ENCODE measurements around the gene FBH1. TPM values are rescaled to one million over a fixed set of nuclear protein-coding genes. Genes with fewer than 3 reads are reported as not detected.

FBH1 gene
- total RNA-seq, 2 experiments from 2014 or later: 33.9 to 34.2 TPM

- CTCF ChIA-PET: no interaction called here
- Histone ChIP-seq H3K9me3 (ENCODE audit: control insufficient read depth in 1 of 2, insufficient read depth in 1 of 2, low read length in 2 of 2) (no peaks in the 10 kb centered on the region), H3K4me3 (ENCODE audit: low read length) (no peak overlapping the region), H3K27ac (ENCODE audit: low read depth in 1 of 2, low read length in 2 of 2) (no peak overlapping the region), H3K27me3 (ENCODE audit: control insufficient read depth in 1 of 2, insufficient read depth in 2 of 2, low read length in 2 of 2) (no peaks in the 10 kb centered on the region), H3K36me3 (ENCODE audit: insufficient read depth, low read length) (peaks cover 38% of the 10 kb centered on the region), H3K4me1 (ENCODE audit: insufficient read depth, low read length) (no peaks in the 10 kb centered on the region)
- H3K9me3 Mint-ChIP-seq: no peaks in the 10 kb centered on the region
- POLR2A ChIA-PET: no interaction called here
- H3K27me3 Mint-ChIP-seq: no peaks in the 10 kb centered on the region
- intact Hi-C loops (cut with DNase I, micrococcal nuclease): no loop called here
- H3K4me3 Mint-ChIP-seq: no peak overlapping the region
- no peak overlapping the region for H3K27ac Mint-ChIP-seq
- TF ChIP-seq CTCF (IDR thresholded peaks at IDR 0.05): no peak
- no peak for DNase-seq
- ATAC-seq (ENCODE audit: poor library complexity): no peak
- peaks cover 5% of the 10 kb centered on the region for H3K36me3 Mint-ChIP-seq (ENCODE audit: low read depth)
- H3K4me1 Mint-ChIP-seq (ENCODE audit: low read depth): no peaks in the 10 kb centered on the region
Observed at GRCh38 chr10:5958675-5959074, 68.6 kb downstream of the FBH1 start.

GRCh38 chr10:5959142-5959541 lies 69.1 kb downstream of the FBH1 start:
- peaks cover 40% of the 10 kb centered on the region for H3K36me3 ChIP-seq (ENCODE audit: insufficient read depth, low read length)
- intact Hi-C loops (cut with DNase I, micrococcal nuclease): no loop called here
- CTCF ChIA-PET: no interaction called here

GRCh38 chr10:5959581-5960069 lies 69.6 kb downstream of the FBH1 start:
- no peaks in the 10 kb centered on the region for H3K4me1 ChIP-seq (ENCODE audit: insufficient read depth, low read length)
- no peak overlapping the region for H3K27ac ChIP-seq (ENCODE audit: low read depth in 1 of 2, low read length in 2 of 2)
- intact Hi-C loops (cut with DNase I, micrococcal nuclease): no loop called here
- peaks cover 42% of the 10 kb centered on the region for H3K36me3 ChIP-seq (ENCODE audit: insufficient read depth, low read length)
- no peaks in the 10 kb centered on the region for H3K27me3 ChIP-seq (ENCODE audit: control insufficient read depth in 1 of 2, insufficient read depth in 2 of 2, low read length in 2 of 2)
- H3K4me1 Mint-ChIP-seq (ENCODE audit: low read depth): no peaks in the 10 kb centered on the region
- H3K9me3 ChIP-seq (ENCODE audit: control insufficient read depth in 1 of 2, insufficient read depth in 1 of 2, low read length in 2 of 2): no peaks in the 10 kb centered on the region
- ATAC-seq (ENCODE audit: poor library complexity): no peak
- no peak for TF ChIP-seq CTCF (IDR thresholded peaks at IDR 0.05)
- peaks cover 5% of the 10 kb centered on the region for H3K36me3 Mint-ChIP-seq (ENCODE audit: low read depth)
- H3K4me3 Mint-ChIP-seq: no peak overlapping the region
- no peaks in the 10 kb centered on the region for H3K27me3 Mint-ChIP-seq
- no peak overlapping the region for H3K4me3 ChIP-seq (ENCODE audit: low read length)
- no peak for DNase-seq
- ChIA-PET POLR2A (no interaction called here), CTCF (no interaction called here)
- no peaks in the 10 kb centered on the region for H3K9me3 Mint-ChIP-seq
- no peak overlapping the region for H3K27ac Mint-ChIP-seq

More at GRCh38 chr10:5959142-5959541, 69.1 kb downstream of the FBH1 start:
- TF ChIP-seq CTCF (IDR thresholded peaks at IDR 0.05): no peak
- Mint-ChIP-seq H3K36me3 (ENCODE audit: low read depth) (peaks cover 5% of the 10 kb centered on the region), H3K27me3 (no peaks in the 10 kb centered on the region), H3K9me3 (no peaks in the 10 kb centered on the region), H3K27ac (no peak overlapping the region), H3K4me3 (no peak overlapping the region), H3K4me1 (ENCODE audit: low read depth) (no peaks in the 10 kb centered on the region)
- ATAC-seq (ENCODE audit: poor library complexity) (no peak), DNase-seq (no peak)
- Histone ChIP-seq H3K4me1 (ENCODE audit: insufficient read depth, low read length) (no peaks in the 10 kb centered on the region), H3K27ac (ENCODE audit: low read depth in 1 of 2, low read length in 2 of 2) (no peak overlapping the region), H3K4me3 (ENCODE audit: low read length) (no peak overlapping the region), H3K9me3 (ENCODE audit: control insufficient read depth in 1 of 2, insufficient read depth in 1 of 2, low read length in 2 of 2) (no peaks in the 10 kb centered on the region), H3K27me3 (ENCODE audit: control insufficient read depth in 1 of 2, insufficient read depth in 2 of 2, low read length in 2 of 2) (no peaks in the 10 kb centered on the region)
- POLR2A ChIA-PET: no interaction called here
